ENCODE measurements around the gene IGFLR1. TPM values are rescaled to one million over a fixed set of nuclear protein-coding genes. Genes with fewer than 3 reads are reported as not detected.

Gene IGFLR1
- total RNA-seq, 2 donors from 2014 or later, result 6.0 to 11.2 TPM

DNA sequence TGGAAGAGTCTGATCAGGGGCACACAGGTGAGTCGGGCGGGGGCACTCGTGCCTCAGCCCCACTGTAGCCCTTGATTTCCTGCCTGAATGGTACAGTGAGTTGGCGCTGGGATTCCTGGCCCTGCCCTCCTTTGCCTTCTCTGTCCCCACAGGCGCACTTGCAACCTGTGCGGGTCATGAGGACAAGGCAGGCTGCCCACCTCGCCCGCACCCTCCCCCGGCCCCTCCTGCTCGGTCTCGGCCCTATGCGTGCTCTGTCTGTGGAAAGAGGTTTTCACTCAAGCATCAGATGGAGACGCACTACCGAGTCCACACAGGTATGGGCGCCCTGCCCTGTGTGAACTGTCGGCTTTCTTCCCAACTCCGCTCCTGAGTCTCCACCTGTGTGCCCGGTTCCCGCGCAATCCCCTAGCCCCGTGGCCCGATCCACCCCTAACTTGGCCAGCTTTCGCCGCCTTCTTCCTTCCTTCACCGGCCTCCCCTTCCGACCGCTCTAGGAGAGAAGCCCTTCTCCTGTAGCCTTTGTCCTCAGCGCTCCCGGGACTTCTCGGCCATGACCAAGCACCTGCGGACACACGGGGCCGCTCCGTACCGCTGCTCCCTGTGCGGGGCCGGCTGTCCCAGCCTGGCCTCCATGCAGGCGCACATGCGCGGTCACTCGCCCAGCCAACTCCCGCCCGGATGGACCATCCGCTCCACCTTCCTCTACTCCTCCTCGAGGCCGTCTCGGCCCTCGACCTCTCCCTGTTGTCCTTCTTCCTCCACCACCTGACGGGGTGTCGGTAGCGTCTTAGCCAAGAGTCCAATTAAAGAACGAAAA, 26.1 kb downstream of the IGFLR1 start:
- Histone ChIP-seq H3K27ac (peak overlapping the region; percentile 68 to 91 (median 88)), H3K4me1 (peaks cover 34% of the 10 kb centered on the region), H3K27me3 (no peaks in the 10 kb centered on the region), H3K9me3 (no peaks in the 10 kb centered on the region), H3K36me3 (replicated peaks in 1 of 2; ENCODE audit: insufficient read depth in 1 of 2, low read depth in 2 of 2) (peaks cover 2 to 4% of the 10 kb centered on the region in 2 donors), H3K4me3 (peak overlapping the region; percentile 7 to 50)
- WGBS, 2 donors, result 0 to 1% methylated on average over 40 to 52 of the region's 52 CpGs
- TF ChIP-seq, protein P1, sequence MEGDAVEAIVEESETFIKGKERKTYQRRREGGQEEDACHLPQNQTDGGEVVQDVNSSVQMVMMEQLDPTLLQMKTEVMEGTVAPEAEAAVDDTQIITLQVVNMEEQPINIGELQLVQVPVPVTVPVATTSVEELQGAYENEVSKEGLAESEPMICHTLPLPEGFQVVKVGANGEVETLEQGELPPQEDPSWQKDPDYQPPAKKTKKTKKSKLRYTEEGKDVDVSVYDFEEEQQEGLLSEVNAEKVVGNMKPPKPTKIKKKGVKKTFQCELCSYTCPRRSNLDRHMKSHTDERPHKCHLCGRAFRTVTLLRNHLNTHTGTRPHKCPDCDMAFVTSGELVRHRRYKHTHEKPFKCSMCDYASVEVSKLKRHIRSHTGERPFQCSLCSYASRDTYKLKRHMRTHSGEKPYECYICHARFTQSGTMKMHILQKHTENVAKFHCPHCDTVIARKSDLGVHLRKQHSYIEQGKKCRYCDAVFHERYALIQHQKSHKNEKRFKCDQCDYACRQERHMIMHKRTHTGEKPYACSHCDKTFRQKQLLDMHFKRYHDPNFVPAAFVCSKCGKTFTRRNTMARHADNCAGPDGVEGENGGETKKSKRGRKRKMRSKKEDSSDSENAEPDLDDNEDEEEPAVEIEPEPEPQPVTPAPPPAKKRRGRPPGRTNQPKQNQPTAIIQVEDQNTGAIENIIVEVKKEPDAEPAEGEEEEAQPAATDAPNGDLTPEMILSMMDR (IDR thresholded peaks at IDR 0.05), result no peak
- peak in 2 of 3 donors; percentile 61 to 64 for TF ChIP-seq POLR2A (IDR thresholded peaks at IDR 0.05)
- peak; percentile 67 to 78 (median 72) for DNase-seq
- intact Hi-C loops (cut with DNase I), result loop anchor here (10.0 kb wide), 1 partner anchor 161 kb away; no protein-coding TSS in a partner anchor
- ATAC-seq, result peak; percentile 24

DNA sequence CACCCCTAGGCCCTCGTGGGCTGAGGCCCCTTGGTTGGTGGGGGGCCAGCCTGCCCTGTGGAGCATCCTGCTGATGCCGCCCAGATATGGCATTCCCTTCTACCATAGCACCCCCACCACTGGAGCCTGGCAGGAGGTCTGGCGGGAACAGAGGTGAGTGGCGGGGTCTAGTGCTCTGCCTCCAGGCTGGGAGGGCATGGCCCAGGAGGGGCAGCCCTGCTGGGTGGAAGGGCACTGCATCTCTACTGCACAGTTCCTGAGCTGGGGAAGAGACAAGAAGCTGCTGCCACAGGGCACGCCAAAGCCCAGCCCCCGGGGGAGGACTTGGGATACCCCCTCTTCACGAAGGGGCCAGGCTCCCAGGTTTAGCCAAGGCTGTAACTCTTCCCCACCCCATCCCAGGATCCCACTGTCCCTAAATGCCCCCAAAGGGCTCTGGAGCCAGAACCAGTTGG, 26.9 kb downstream of the IGFLR1 start:
- no peak overlapping the region for H3K4me3 ChIP-seq
- peaks cover 34% of the 10 kb centered on the region for H3K4me1 ChIP-seq
- no peaks in the 10 kb centered on the region for H3K27me3 ChIP-seq
- H3K9me3 ChIP-seq, result no peaks in the 10 kb centered on the region
- WGBS, 2 donors, result 74 to 88% methylated on average over 5 of the region's 7 CpGs
- no peak for DNase-seq
- peak overlapping the region in 3 of 4 donors; percentile 51 to 90 (median 85) for H3K27ac ChIP-seq
- H3K36me3 ChIP-seq (replicated peaks in 1 of 2; ENCODE audit: insufficient read depth in 1 of 2, low read depth in 2 of 2), result peaks cover 2 to 4% of the 10 kb centered on the region in 2 donors
- TF ChIP-seq POLR2A (IDR thresholded peaks at IDR 0.05), result no peak
- TF ChIP-seq, protein P1 (IDR thresholded peaks at IDR 0.05), result no peak
- no peak for ATAC-seq
- intact Hi-C loops (cut with DNase I), result loop anchor here (10.0 kb wide), 1 partner anchor 161 kb away; no protein-coding TSS in a partner anchor

DNA sequence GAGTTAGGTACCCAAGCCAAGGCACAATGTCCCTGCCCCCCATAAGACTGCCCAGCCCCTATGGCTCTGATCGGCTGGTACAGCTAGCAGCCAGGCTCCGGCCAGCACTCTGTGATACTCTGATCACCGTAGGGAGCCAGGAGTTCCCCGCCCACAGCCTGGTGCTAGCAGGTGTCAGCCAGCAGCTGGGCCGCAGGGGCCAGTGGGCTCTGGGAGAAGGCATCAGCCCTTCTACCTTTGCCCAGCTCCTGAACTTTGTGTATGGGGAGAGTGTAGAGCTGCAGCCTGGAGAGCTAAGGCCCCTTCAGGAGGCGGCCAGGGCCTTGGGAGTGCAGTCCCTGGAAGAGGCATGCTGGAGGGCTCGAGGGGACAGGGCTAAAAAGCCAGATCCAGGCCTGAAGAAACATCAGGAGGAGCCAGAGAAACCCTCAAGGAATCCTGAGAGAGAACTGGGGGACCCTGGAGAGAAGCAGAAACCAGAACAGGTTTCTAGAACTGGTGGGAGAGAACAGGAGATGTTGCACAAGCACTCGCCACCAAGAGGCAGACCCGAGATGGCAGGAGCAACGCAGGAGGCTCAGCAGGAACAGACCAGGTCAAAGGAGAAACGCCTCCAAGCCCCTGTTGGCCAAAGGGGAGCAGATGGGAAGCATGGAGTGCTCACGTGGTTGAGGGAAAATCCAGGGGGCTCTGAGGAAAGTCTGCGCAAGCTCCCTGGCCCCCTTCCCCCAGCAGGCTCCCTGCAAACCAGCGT, 27.5 kb downstream of the IGFLR1 start:
- H3K27ac ChIP-seq, result no peak overlapping the region
- H3K4me3 ChIP-seq, result no peak overlapping the region
- intact Hi-C loops (cut with DNase I), result loop anchor here (10.0 kb wide), 1 partner anchor 160 kb away; no protein-coding TSS in a partner anchor
- no peaks in the 10 kb centered on the region for H3K27me3 ChIP-seq
- DNase-seq (no peak), ATAC-seq (no peak)
- H3K9me3 ChIP-seq, result no peaks in the 10 kb centered on the region
- WGBS, 2 donors, result 73 to 77% methylated on average over 9 to 11 of the region's 14 CpGs
- TF ChIP-seq, protein P1 (IDR thresholded peaks at IDR 0.05), result no peak
- no peak for TF ChIP-seq POLR2A (IDR thresholded peaks at IDR 0.05)
- H3K4me1 ChIP-seq, result peaks cover 30% of the 10 kb centered on the region
- no peaks in the 10 kb centered on the region for H3K36me3 ChIP-seq (replicated peaks in 1 of 2; ENCODE audit: insufficient read depth in 1 of 2, low read depth in 2 of 2)

DNA sequence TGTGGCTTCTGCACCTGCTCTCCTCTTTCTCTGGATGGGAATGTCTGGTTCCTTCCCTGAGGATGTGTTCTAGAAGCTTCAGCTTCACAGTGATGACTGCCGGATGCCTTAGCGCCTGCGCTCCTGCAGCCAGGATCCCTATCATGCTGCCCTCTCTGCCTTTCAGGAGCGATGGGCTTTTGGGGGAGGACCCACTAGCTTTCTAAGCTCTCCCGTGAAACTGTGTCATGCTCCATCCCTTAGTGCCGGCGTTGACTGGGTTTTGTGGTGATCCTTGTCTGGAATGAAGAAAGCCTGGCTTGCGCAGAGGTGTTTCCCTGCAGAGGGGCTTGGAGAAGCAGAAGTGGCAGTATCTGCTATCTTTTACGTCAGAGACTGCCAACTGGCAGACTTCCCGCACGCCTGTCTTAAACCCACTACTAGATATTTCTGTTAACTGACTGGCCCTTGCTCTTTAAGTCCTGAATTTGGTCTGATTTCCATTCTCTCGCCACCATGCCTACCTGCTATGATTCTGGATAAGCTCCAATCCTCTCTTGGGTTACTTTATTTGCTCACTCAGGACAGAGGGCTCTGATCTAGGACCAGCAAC, 28.3 kb downstream of the IGFLR1 start:
- intact Hi-C loops (cut with DNase I), result loop anchor here (10.0 kb wide), 1 partner anchor 159 kb away; no protein-coding TSS in a partner anchor
- Histone ChIP-seq H3K9me3 (no peaks in the 10 kb centered on the region), H3K27ac (no peak overlapping the region), H3K4me3 (no peak overlapping the region), H3K4me1 (peaks cover 22% of the 10 kb centered on the region), H3K36me3 (replicated peaks in 1 of 2; ENCODE audit: insufficient read depth in 1 of 2, low read depth in 2 of 2) (no peaks in the 10 kb centered on the region), H3K27me3 (no peaks in the 10 kb centered on the region)
- no peak for TF ChIP-seq POLR2A (IDR thresholded peaks at IDR 0.05)
- TF ChIP-seq, protein P1 (IDR thresholded peaks at IDR 0.05), result no peak
- DNase-seq (no peak), ATAC-seq (no peak)
- 66 to 79% methylated on average over 12 of the region's 12 CpGs for WGBS, 2 donors
